ENCODE results near the gene LRRC19. TPM values are rescaled to one million over a fixed set of nuclear protein-coding genes. Genes with fewer than 3 reads are reported as not detected.

LRRC19 gene
- total and polyA plus RNA-seq, 7 donors = 0.01 TPM; not detected in 6

DNA sequence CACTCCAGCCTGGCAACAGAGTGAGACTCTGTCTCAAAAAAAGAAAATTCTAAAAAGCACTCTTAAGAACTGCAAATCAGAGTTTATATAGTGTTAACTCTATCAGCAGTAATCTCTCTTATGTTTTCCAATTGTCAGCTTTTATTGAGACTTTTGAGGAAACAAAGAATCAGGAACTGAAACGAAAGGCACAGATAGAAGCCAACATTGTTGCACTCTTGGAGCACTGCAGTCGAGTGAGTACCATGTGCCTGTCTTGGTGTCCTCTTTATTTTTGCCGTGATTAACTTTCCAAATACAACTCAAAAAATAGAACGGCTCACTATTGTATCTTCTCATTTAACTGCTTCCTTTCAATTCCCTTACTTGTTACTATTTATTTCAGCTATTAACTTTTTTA is 41.7 kb upstream of the LRRC19 start:
- no peak overlapping the region for H3K27ac ChIP-seq
- ATAC-seq = no peak
- no peak overlapping the region for H3K4me3 ChIP-seq
- H3K36me3 ChIP-seq (ENCODE audit: insufficient read depth in 1 of 2, low read depth in 1 of 2) = peaks cover 0 to 9% of the 10 kb centered on the region in 2 donors
- no peaks in the 10 kb centered on the region for H3K27me3 ChIP-seq (ENCODE audit: insufficient read depth in 3 of 3, low read length in 2 of 3)
- no peaks in the 10 kb centered on the region for H3K4me1 ChIP-seq
- no peaks in the 10 kb centered on the region for H3K9me3 ChIP-seq
- no peak for DNase-seq
- 68 to 76% (median 74%) methylated on average over 4 of the region's 4 CpGs for WGBS, 3 donors
- intact Hi-C loops (cut with DNase I) = no loop called here
- TF ChIP-seq, protein P1, sequence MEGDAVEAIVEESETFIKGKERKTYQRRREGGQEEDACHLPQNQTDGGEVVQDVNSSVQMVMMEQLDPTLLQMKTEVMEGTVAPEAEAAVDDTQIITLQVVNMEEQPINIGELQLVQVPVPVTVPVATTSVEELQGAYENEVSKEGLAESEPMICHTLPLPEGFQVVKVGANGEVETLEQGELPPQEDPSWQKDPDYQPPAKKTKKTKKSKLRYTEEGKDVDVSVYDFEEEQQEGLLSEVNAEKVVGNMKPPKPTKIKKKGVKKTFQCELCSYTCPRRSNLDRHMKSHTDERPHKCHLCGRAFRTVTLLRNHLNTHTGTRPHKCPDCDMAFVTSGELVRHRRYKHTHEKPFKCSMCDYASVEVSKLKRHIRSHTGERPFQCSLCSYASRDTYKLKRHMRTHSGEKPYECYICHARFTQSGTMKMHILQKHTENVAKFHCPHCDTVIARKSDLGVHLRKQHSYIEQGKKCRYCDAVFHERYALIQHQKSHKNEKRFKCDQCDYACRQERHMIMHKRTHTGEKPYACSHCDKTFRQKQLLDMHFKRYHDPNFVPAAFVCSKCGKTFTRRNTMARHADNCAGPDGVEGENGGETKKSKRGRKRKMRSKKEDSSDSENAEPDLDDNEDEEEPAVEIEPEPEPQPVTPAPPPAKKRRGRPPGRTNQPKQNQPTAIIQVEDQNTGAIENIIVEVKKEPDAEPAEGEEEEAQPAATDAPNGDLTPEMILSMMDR (IDR thresholded peaks at IDR 0.05) = no peak

DNA sequence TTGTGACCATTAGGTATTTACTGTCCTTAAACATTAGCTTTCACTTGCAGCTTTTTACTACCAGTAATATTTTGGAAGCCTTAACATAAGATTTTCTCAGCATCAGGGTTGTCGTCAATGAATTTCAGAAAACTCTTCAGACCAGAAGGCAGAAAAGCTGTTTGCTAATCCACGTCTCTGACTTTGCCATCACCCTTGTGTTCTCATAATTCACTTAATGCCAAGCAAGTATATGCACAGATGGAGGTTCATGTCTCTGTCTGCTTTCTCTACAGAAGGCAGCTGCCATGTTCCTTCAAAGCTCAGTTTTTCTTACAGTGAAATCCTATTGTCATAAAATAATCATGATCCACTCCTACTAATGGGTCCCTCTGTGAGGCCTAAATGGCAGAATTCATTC is 37.7 kb upstream of the LRRC19 start:
- Histone ChIP-seq H3K4me1 (no peaks in the 10 kb centered on the region), H3K4me3 (no peak overlapping the region), H3K27ac (no peak overlapping the region), H3K27me3 (ENCODE audit: insufficient read depth in 3 of 3, low read length in 2 of 3) (no peaks in the 10 kb centered on the region), H3K9me3 (no peaks in the 10 kb centered on the region), H3K36me3 (ENCODE audit: insufficient read depth in 1 of 2, low read depth in 1 of 2) (peaks cover 0 to 5% of the 10 kb centered on the region in 2 donors)
- WGBS, 3 donors = 96 to 98% (median 97%) methylated on average over 2 of the region's 2 CpGs
- DNase-seq = no peak
- intact Hi-C loops (cut with DNase I) = no loop called here
- TF ChIP-seq, protein P1 (IDR thresholded peaks at IDR 0.05) = no peak
- ATAC-seq = no peak

DNA sequence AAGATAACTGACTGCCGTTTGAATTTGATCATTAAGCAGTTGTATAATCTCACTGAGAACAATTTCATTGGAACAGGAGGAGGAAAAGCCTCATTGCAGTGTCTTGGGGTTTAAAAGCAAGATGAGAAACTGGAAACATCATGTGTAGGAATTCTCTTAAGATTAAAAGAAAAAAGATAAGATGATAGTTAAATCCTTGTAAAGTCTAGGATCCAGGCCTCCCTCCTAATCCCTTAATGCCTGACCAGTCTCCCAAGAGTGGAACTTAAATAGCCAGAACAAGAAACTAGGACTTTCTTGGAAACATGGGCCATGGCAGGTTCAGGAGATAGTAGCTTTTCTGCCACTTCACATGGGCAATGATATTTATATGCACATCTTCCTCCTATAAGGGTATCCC is 37.0 kb upstream of the LRRC19 start:
- Histone ChIP-seq H3K4me1 (no peaks in the 10 kb centered on the region), H3K36me3 (ENCODE audit: insufficient read depth in 1 of 2, low read depth in 1 of 2) (peaks cover 0 to 4% of the 10 kb centered on the region in 2 donors), H3K9me3 (no peaks in the 10 kb centered on the region), H3K27ac (no peak overlapping the region), H3K27me3 (ENCODE audit: insufficient read depth in 3 of 3, low read length in 2 of 3) (no peaks in the 10 kb centered on the region), H3K4me3 (no peak overlapping the region)
- ATAC-seq (no peak), DNase-seq (no peak)
- TF ChIP-seq, protein P1 (IDR thresholded peaks at IDR 0.05) = no peak
- intact Hi-C loops (cut with DNase I) = no loop called here
- 63 to 83% (median 76%) methylated on average over 1 of the region's 1 CpG for WGBS, 3 donors

DNA sequence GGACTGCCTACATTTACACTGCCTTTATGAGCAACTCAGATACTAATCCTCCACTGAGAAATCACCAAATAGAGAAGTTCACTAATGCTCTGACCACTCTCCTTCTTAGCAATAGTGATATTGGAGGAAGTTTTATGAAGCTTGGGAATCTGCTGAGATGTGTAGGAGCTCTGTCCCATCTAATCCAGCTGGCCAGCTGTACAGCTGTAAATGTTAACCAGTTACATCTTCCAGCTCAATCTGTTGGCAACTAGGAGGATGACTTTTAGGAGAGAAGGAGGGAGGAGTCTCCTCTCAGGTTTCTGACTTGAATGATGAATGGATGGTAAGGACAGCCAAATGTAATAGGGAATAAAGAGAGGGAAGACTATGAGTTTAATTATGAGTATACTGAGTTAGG is 36.3 kb upstream of the LRRC19 start:
- ATAC-seq (no peak), DNase-seq (no peak)
- no peak overlapping the region for H3K27ac ChIP-seq
- H3K4me3 ChIP-seq = no peak overlapping the region
- intact Hi-C loops (cut with DNase I) = no loop called here
- TF ChIP-seq, protein P1 (IDR thresholded peaks at IDR 0.05) = no peak
- peaks cover 0 to 4% of the 10 kb centered on the region in 2 donors for H3K36me3 ChIP-seq (ENCODE audit: insufficient read depth in 1 of 2, low read depth in 1 of 2)
- no peaks in the 10 kb centered on the region for H3K27me3 ChIP-seq (ENCODE audit: insufficient read depth in 3 of 3, low read length in 2 of 3)
- no peaks in the 10 kb centered on the region for H3K4me1 ChIP-seq
- no peaks in the 10 kb centered on the region for H3K9me3 ChIP-seq

DNA sequence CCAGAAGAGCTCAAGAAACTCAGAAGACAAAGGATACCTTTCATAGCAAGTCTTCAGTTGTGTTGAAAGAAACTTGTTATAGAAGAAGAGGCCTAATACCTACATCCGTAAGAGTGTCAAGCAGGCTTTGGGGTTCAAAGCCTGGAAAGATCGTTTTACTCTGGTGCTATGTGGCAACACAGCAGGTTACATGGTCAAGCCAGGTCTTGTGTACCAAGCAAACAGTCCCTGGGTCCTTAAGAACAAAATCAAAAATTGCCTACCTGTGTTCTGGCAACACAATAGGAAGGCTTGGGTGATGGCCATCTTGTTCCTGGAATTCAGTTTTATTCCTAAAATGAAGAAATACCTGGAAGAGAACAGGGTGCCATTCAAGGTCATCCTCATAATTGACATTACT is 32.0 kb upstream of the LRRC19 start:
- ATAC-seq (no peak), DNase-seq (no peak)
- no peaks in the 10 kb centered on the region for H3K4me1 ChIP-seq
- no peaks in the 10 kb centered on the region for H3K27me3 ChIP-seq (ENCODE audit: insufficient read depth in 3 of 3, low read length in 2 of 3)
- peaks cover 0 to 4% of the 10 kb centered on the region in 2 donors for H3K36me3 ChIP-seq (ENCODE audit: insufficient read depth in 1 of 2, low read depth in 1 of 2)
- H3K4me3 ChIP-seq = no peak overlapping the region
- no peak overlapping the region for H3K27ac ChIP-seq
- intact Hi-C loops (cut with DNase I) = loop anchor here (5.0 to 10.0 kb wide), 3 partner anchors 167 to 235 kb away; no protein-coding TSS in a partner anchor
- 90 to 94% (median 90%) methylated on average over 2 of the region's 2 CpGs for WGBS, 3 donors
- no peaks in the 10 kb centered on the region for H3K9me3 ChIP-seq
- TF ChIP-seq, protein P1 (IDR thresholded peaks at IDR 0.05) = no peak

Data from psoas muscle (tissue), 8 donors.